ENCODE measurements around the gene TBC1D14. TPM values are rescaled to one million over a fixed set of nuclear protein-coding genes. Genes with fewer than 3 reads are reported as not detected.
A peak's percentile ranks its signal among the peaks of the same experiment; 100 is the strongest.

Gene TBC1D14
- total and polyA plus RNA-seq, 10 of the 15 experiments (the other 5 are each of a cell fraction or from before 2014, with no cell fraction given): 0.87 to 39.3 (median 30.1) TPM

DNA sequence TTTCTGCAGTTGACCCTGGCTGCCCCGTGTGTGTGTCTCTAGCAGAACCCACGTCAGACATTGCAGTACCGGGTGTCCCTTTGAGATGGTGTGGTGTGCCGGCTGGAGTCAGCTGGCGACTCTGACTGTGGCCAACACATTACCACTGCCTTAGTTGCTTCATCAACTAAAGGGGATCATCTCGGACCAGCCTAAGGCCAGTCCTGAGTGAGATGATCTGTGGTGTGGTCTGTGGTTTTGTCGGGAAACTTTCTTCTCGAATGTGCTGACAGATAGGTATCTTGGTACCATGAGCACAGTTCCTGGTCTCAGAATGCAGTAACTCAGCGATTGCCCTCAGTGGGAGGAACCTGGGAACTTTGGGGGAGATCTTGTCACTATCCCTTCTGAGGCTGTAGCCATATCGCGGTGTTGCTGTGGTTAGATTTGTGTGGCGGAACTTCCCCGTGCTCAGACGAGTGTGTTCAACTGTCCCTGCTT lies 15.8 kb downstream of the TBC1D14 start:
- Histone ChIP-seq H3K4me1 (ENCODE audit: control insufficient read depth, insufficient read depth, low read length) (peaks cover 11% of the 10 kb centered on the region), H3K27ac (ENCODE audit: control insufficient read depth, insufficient read depth) (no peak overlapping the region), H3K27me3 (replicated peaks in 1 of 2; ENCODE audit: control insufficient read depth in 2 of 2, insufficient read depth in 2 of 2, low read length in 1 of 2) (no peaks in the 10 kb centered on the region), H3K36me3 (ENCODE audit: control insufficient read depth in 2 of 2, insufficient read depth in 2 of 2, low read length in 1 of 2) (peaks cover 7 to 10% of the 10 kb centered on the region in 2 experiments; a peak in 3 of 4 replicates), H3K9me3 (replicated peaks; ENCODE audit: control insufficient read depth, insufficient read depth, low read length) (no peaks in the 10 kb centered on the region; the same call in 2 of the 3 replicates), H3K4me2 (ENCODE audit: control insufficient read depth, insufficient read depth) (no peak overlapping the region), H2AFZ (ENCODE audit: control insufficient read depth, low read depth, low read length) (no peak overlapping the region), H3K9ac (ENCODE audit: control insufficient read depth, insufficient read depth, low read length) (no peak overlapping the region), H3K79me2 (ENCODE audit: control insufficient read depth, insufficient read depth, low read length) (peaks cover 2% of the 10 kb centered on the region), H3K4me3 (no peak overlapping the region), H4K20me1 (ENCODE audit: control insufficient read depth, insufficient read depth) (peaks cover 8% of the 10 kb centered on the region)
- ChIA-PET SMC1A (ENCODE audit: uncharacterized antibody, unreplicated experiment) (interaction anchor here (1.1 kb wide), 1 partner anchor 145 kb away, joined by 3 read pairs; no protein-coding TSS in a partner anchor), RAD21 (ENCODE audit: unreplicated experiment) (no interaction called here), POLR2A (no interaction called here), CTCF (interaction anchor here (1.2 to 1.3 kb wide), 2 partner anchors 12 to 14 kb away, joined by 3 to 4 read pairs; no protein-coding TSS in a partner anchor)
- DNase-seq (ENCODE audit: low read depth, low spot score) (no peak), FAIRE-seq (peak; percentile 57), ATAC-seq (peak; percentile 54)
- BruUV-seq (replicated peaks): no TSS peak
- in situ Hi-C loops (cut with MboI) (no loop called here), intact Hi-C loops (cut with micrococcal nuclease; ENCODE audit: unreplicated experiment) (no loop called here)
- TF ChIP-seq MTA2 (IDR thresholded peaks at IDR 0.05; ENCODE audit: low read depth): no peak
- TF ChIP-seq RUNX3 (IDR thresholded peaks at IDR 0.05; ENCODE audit: low read length): peak; percentile 61; the same call in 1 of the 2 replicates
- WGBS (ENCODE audit: insufficient coverage, insufficient replicate concordance, low lambda C conversion rate, missing lambda C conversion rate): 71% methylated on average over 14 of the region's 14 CpGs

DNA sequence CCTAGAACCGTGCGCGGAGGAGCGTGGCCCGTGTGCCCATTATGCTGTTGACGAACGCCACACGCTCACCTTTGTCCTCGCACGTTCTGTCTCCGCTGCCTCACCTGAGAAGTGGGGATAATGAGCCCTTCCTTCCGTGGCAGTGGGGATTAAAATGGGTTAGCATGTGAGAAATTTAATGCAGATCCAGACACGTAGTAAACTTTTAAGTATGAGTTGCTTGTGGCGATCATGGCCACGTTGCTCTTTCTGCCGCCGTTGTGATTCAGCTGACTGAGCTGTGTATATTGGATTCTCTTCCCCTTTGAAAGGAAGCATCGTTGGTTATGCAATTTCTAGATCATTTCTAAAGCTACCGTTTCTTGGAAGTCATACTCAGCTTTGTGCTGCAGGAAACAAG lies 16.5 kb downstream of the TBC1D14 start:
- FAIRE-seq: no peak
- H3K27me3 ChIP-seq (replicated peaks in 1 of 2; ENCODE audit: control insufficient read depth in 2 of 2, insufficient read depth in 2 of 2, low read length in 1 of 2): no peaks in the 10 kb centered on the region
- H3K4me3 ChIP-seq: no peak overlapping the region
- peaks cover 11% of the 10 kb centered on the region for H3K4me1 ChIP-seq (ENCODE audit: control insufficient read depth, insufficient read depth, low read length)
- H3K27ac ChIP-seq (ENCODE audit: control insufficient read depth, insufficient read depth): no peak overlapping the region
- ChIA-PET RAD21 (ENCODE audit: unreplicated experiment) (no interaction called here), SMC1A (ENCODE audit: uncharacterized antibody, unreplicated experiment) (interaction anchor here (1.1 to 1.5 kb wide), 2 partner anchors 67 to 144 kb away, joined by 3 to 4 read pairs; no protein-coding TSS in a partner anchor), POLR2A (no interaction called here), CTCF (interaction anchor here (1.2 to 1.3 kb wide), 2 partner anchors 12 to 14 kb away, joined by 3 to 4 read pairs; no protein-coding TSS in a partner anchor)
- H3K9ac ChIP-seq (ENCODE audit: control insufficient read depth, insufficient read depth, low read length): no peak overlapping the region
- H3K4me2 ChIP-seq (ENCODE audit: control insufficient read depth, insufficient read depth): no peak overlapping the region
- no peak overlapping the region for H2AFZ ChIP-seq (ENCODE audit: control insufficient read depth, low read depth, low read length)
- in situ Hi-C loops (cut with MboI): no loop called here
- intact Hi-C loops (cut with micrococcal nuclease; ENCODE audit: unreplicated experiment): no loop called here
- 92% methylated on average over 19 of the region's 19 CpGs for WGBS (ENCODE audit: insufficient coverage, insufficient replicate concordance, low lambda C conversion rate, missing lambda C conversion rate)
- peaks cover 2% of the 10 kb centered on the region for H3K79me2 ChIP-seq (ENCODE audit: control insufficient read depth, insufficient read depth, low read length)
- no peak for DNase-seq (ENCODE audit: low read depth, low spot score)
- TF ChIP-seq MYC (IDR thresholded peaks at IDR 0.05; ENCODE audit: insufficient read depth, insufficient read length, insufficient replicate concordance, low read length, severe bottlenecking) (no peak), CHD2 (IDR thresholded peaks at IDR 0.05; ENCODE audit: borderline replicate concordance, low read depth, low read length) (no peak), NFXL1 (IDR thresholded peaks at IDR 0.05; ENCODE audit: borderline replicate concordance) (no peak), PAX5 (IDR thresholded peaks at IDR 0.05; ENCODE audit: borderline replicate concordance, low read depth, low read length) (no peak), JUNB (IDR thresholded peaks at IDR 0.05) (no peak)
- TF ChIP-seq, protein P1, sequence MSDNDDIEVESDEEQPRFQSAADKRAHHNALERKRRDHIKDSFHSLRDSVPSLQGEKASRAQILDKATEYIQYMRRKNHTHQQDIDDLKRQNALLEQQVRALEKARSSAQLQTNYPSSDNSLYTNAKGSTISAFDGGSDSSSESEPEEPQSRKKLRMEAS (IDR thresholded peaks at IDR 0.05; ENCODE audit: low read depth, low read length): no peak
- TF ChIP-seq, protein P2, sequence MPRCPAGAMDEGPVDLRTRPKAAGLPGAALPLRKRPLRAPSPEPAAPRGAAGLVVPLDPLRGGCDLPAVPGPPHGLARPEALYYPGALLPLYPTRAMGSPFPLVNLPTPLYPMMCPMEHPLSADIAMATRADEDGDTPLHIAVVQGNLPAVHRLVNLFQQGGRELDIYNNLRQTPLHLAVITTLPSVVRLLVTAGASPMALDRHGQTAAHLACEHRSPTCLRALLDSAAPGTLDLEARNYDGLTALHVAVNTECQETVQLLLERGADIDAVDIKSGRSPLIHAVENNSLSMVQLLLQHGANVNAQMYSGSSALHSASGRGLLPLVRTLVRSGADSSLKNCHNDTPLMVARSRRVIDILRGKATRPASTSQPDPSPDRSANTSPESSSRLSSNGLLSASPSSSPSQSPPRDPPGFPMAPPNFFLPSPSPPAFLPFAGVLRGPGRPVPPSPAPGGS (IDR thresholded peaks at IDR 0.05; ENCODE audit: borderline replicate concordance, insufficient read depth, low read depth, low read length, poor library complexity, severe bottlenecking): no peak
- peaks cover 8% of the 10 kb centered on the region for H4K20me1 ChIP-seq (ENCODE audit: control insufficient read depth, insufficient read depth)
- no peak for ATAC-seq
- H3K36me3 ChIP-seq (ENCODE audit: control insufficient read depth in 2 of 2, insufficient read depth in 2 of 2, low read length in 1 of 2): peaks cover 7 to 10% of the 10 kb centered on the region in 2 experiments; a peak in 3 of 4 replicates
- no TSS peak for BruUV-seq (replicated peaks)
- H3K9me3 ChIP-seq (replicated peaks; ENCODE audit: control insufficient read depth, insufficient read depth, low read length): no peaks in the 10 kb centered on the region; the same call in 2 of the 3 replicates
